K562 (cell line): ENCODE measurements around the gene AHSP. TPM values are rescaled to one million over a fixed set of nuclear protein-coding genes. Genes with fewer than 3 reads are reported as not detected.

ENCODE experiments used
- ATAC-seq: fragments of 200-7000 bp; cut with Tn5 transposase; 3 replicates; pipeline ENCODE4 v1.9.1; 2020; ENCODE audit warnings: moderate library complexity
- BruUV-seq: library from RNA; stranded (reverse); fragments of 400-500 nt; replicated peaks from 2 replicates; lab custom pipeline; 2021; lab: Mats Ljungman, UMichigan
- CTCF ChIA-PET: fragments of 300-600 bp; formaldehyde crosslinking; extraction: SDS; loops from one replicate; lab custom pipeline; 2021; ENCODE audit warnings: low intra/inter-chr PET ratio; lab: Yijun Ruan, JAX
- POLR2A ChIA-PET: fragments of 300-600, 350-650 bp; sonication (Branson Sonifier 250); formaldehyde crosslinking; extraction: SDS; loops from one replicate; lab custom pipeline; 2021; ENCODE audit warnings: antibody characterized with exemption, inconsistent platforms; lab: Yijun Ruan, JAX
- DNase-seq, 4 experiments: peaks; one replicate each; pipeline versions ENCODE4 v3.0.0 to v3.0.0-alpha.2; 2011 to 2018; ENCODE audit warnings: low spot score in 3 of 4, mixed read lengths in 3 of 4; ENCODE audit errors: extremely low read depth in 1 of 4
- FAIRE-seq: peaks from 2 replicates; lab custom pipeline; 2011; peaks lifted over from hg19 to GRCh38; lab: Jason Lieb, UNC
- H2AFZ ChIP-seq: 2 replicates; pipeline ENCODE4 v1.6.0; 2011; ENCODE audit warnings: low read depth, low read length, control low read depth, inconsistent platforms
- H3K27ac ChIP-seq: fragments of 200-600 bp; 3 replicates; pipeline ENCODE4 v1.8.0; 2011; ENCODE audit warnings: low read depth, mild to moderate bottlenecking, control low read depth, inconsistent platforms, low read length, moderate library complexity, mixed read lengths; ENCODE audit errors: extremely low read depth
- H3K27me3 ChIP-seq, 2 experiments: fragments of 300-600 bp in 1 of 2; 2 replicates in 1 of 2; 3 replicates in 1 of 2; pipeline versions ENCODE4 v1.6.0 to v1.8.0; 2011; ENCODE audit warnings: inconsistent platforms in 2 of 2, low read length in 2 of 2, mild to moderate bottlenecking in 1 of 2, mixed read lengths in 1 of 2, moderate library complexity in 1 of 2; ENCODE audit not compliant: control insufficient read depth in 2 of 2, insufficient read depth in 2 of 2
- H3K36me3 ChIP-seq: fragments of 300-600 bp; 3 replicates; pipeline ENCODE4 v1.8.0; 2011; ENCODE audit warnings: mild to moderate bottlenecking, low read length, inconsistent platforms; ENCODE audit not compliant: control insufficient read depth, insufficient read depth
- H3K4me1 ChIP-seq, 2 experiments: fragments of 200-600 bp in 1 of 2; replicated peaks in 1 of 2; 2 replicates in 1 of 2; 3 replicates in 1 of 2; pipeline versions ENCODE4 v1.5.1 to v1.8.0; 2011; ENCODE audit warnings: inconsistent platforms in 2 of 2, low read length in 2 of 2, mild to moderate bottlenecking in 1 of 2, mixed read lengths in 1 of 2, moderate library complexity in 1 of 2; ENCODE audit not compliant: control insufficient read depth in 2 of 2, insufficient read depth in 2 of 2
- H3K4me2 ChIP-seq: 2 replicates; pipeline ENCODE4 v1.6.1; 2011; ENCODE audit warnings: low read length, control low read depth, inconsistent platforms, mixed read lengths; ENCODE audit not compliant: insufficient read depth
- H3K4me3 ChIP-seq: fragments of 200-600 bp; sonication (generic), shearing (Covaris generic); 2 replicates; pipeline ENCODE4 v1.5.1; 2016; ENCODE audit warnings: control low read depth, inconsistent platforms
- H3K79me2 ChIP-seq: fragments of 200-600 bp; 3 replicates; pipeline ENCODE4 v1.8.0; 2011; ENCODE audit warnings: low read length, inconsistent platforms; ENCODE audit not compliant: control insufficient read depth, insufficient read depth
- H3K9ac ChIP-seq, 2 experiments: 2 replicates each; pipeline versions ENCODE4 v1.6.0 to v1.6.1; 2011; ENCODE audit warnings: low read depth in 2 of 2, low read length in 2 of 2, control low read depth in 1 of 2, inconsistent platforms in 1 of 2, mild to moderate bottlenecking in 1 of 2, mixed read lengths in 1 of 2; ENCODE audit not compliant: insufficient read depth in 1 of 2
- H3K9me1 ChIP-seq: one replicate; pipeline ENCODE4 v1.6.0; 2011; ENCODE audit warnings: inconsistent platforms, mild to moderate bottlenecking, low read length, moderate library complexity; ENCODE audit not compliant: control insufficient read depth, insufficient read depth
- H3K9me3 ChIP-seq: replicated peaks from 2 replicates; pipeline ENCODE4 v1.5.1; 2011; ENCODE audit warnings: low read depth, low read length, inconsistent platforms; ENCODE audit not compliant: control insufficient read depth, insufficient read depth
- H4K20me1 ChIP-seq: replicated peaks from 2 replicates; pipeline ENCODE4 v1.6.1; 2011; ENCODE audit warnings: low read length, inconsistent platforms, mixed read lengths; ENCODE audit not compliant: control insufficient read depth, insufficient read depth
- POLR2A ChIP-seq: fragments of 450-650 bp; conservative IDR thresholded peaks from 2 replicates; pipeline ENCODE4 v1.6.1; 2016
- POLR2AphosphoS2 ChIP-seq: IDR thresholded peaks from 2 replicates; pipeline ENCODE4 v1.6.1; 2012; ENCODE audit warnings: low read length, improper control_type of control experiment
- RNF2 ChIP-seq: sonication (generic); IDR thresholded peaks from 2 replicates; pipeline ENCODE4 v1.6.1; 2016
- WGBS: fragments of 100-300 bp; shearing (Covaris generic); methylation state at CpG from one replicate; pipeline ENCODE4 v1.1.6; 2016; ENCODE audit warnings: low coverage, mixed read lengths; ENCODE audit not compliant: insufficient coverage; ENCODE audit errors: missing lambda C conversion rate; 5-methylcytosine and 5-hydroxymethylcytosine counted together
- in situ Hi-C: fragments of 300-500 bp; cut with MboI; formaldehyde crosslinking; loops from 4 replicates; pipeline ENCODE4 v1.15.0; 2018; ENCODE audit warnings: inconsistent platforms, mixed read lengths
- intact Hi-C: fragments of 100-400 bp; cut with micrococcal nuclease; formaldehyde crosslinking; loops from 2 replicates; pipeline ENCODE4 v1.14.2; 2022
- polyA plus RNA-seq, 8 experiments: library from polyadenylated mRNA; depleted of rRNA in 4 of 8; stranded (reverse) in 5 of 8; unstranded in 3 of 8; fragments of >200 nt; fragmentation: Nextera tagmentation in 2 of 8; fragmentation: Illumina TruSeq in 1 of 8; extraction: Ambion mirVana in 2 of 8; extraction: Trizol in 1 of 8; gene quantifications; 2 replicates each; pipeline versions ENCODE4 v1.2.1 to v1.2.3, GENCODE V29; 2011 to 2014; ENCODE audit warnings: inconsistent platforms in 1 of 8, missing spikeins in 1 of 8
- total RNA-seq, 7 experiments: library from RNA; depleted of rRNA in 6 of 7; stranded (reverse); fragments of >200 nt in 6 of 7; fragmentation: Illumina TruSeq in 2 of 7; extraction: Trizol in 2 of 7; gene quantifications; 2 replicates each; pipeline versions ENCODE4 v1.2.1 to v1.2.3, GENCODE V29; 2011 to 2021; ENCODE audit warnings: low replicate concordance in 1 of 7
- TF ChIP-seq, protein P1 (sequence below), 2 experiments: fragments of 450-650 bp; conservative IDR thresholded peaks; 2 replicates each; pipeline ENCODE4 v1.6.1; 2017; ENCODE audit warnings: mild to moderate bottlenecking in 2 of 2, moderate library complexity in 2 of 2

The AHSP gene
- total and polyA plus RNA-seq, 9 of the 15 experiments (the other 6 are each of a cell fraction or from before 2014, with no cell fraction given), result 6.6 to 99.1 (median 25.8) TPM

GRCh38 chr16:31489298-31489564 lies 38.5 kb upstream of the AHSP start:
- peaks cover 5 to 14% of the 10 kb centered on the region in 2 experiments; a peak in 3 of 5 replicates for H3K4me1 ChIP-seq
- no peak overlapping the region for H2AFZ ChIP-seq
- H3K9me3 ChIP-seq, result no peaks in the 10 kb centered on the region
- TF ChIP-seq RNF2 (no peak), POLR2A (0 out of 2 replicates have a peak, but pooled peaks have one; percentile 36), POLR2AphosphoS2 (peak; percentile 56; the same call in 1 of the 2 replicates)
- TF ChIP-seq, protein P1, sequence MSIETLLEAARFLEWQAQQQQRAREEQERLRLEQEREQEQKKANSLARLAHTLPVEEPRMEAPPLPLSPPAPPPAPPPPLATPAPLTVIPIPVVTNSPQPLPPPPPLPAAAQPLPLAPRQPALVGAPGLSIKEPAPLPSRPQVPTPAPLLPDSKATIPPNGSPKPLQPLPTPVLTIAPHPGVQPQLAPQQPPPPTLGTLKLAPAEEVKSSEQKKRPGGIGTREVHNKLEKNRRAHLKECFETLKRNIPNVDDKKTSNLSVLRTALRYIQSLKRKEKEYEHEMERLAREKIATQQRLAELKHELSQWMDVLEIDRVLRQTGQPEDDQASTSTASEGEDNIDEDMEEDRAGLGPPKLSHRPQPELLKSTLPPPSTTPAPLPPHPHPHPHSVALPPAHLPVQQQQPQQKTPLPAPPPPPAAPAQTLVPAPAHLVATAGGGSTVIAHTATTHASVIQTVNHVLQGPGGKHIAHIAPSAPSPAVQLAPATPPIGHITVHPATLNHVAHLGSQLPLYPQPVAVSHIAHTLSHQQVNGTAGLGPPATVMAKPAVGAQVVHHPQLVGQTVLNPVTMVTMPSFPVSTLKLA (conservative IDR thresholded peaks at IDR 0.05), result no peak
- WGBS, result 98% methylated on average over 7 of the region's 7 CpGs
- no peaks in the 10 kb centered on the region for H3K27me3 ChIP-seq
- no peaks in the 10 kb centered on the region for H4K20me1 ChIP-seq
- H3K27ac ChIP-seq, result no peak overlapping the region
- in situ Hi-C loops, result no loop called here
- no TSS peak for BruUV-seq
- no peak for ATAC-seq
- H3K9me1 ChIP-seq, result no peaks in the 10 kb centered on the region
- no peak overlapping the region for H3K4me2 ChIP-seq
- no peak for FAIRE-seq
- CTCF ChIA-PET, result no interaction called here
- DNase-seq, result no peak
- no peak overlapping the region for H3K9ac ChIP-seq
- intact Hi-C loops, result no loop called here
- H3K36me3 ChIP-seq, result peaks cover 33% of the 10 kb centered on the region; the same call in 2 of the 3 replicates
- POLR2A ChIA-PET, result interaction anchor here (0.6 to 4.3 kb wide), 4 partner anchors 8 to 18 kb away, joined by 3 to 20 read pairs (median 8); partner anchors contain the start of gene RUSF1
- H3K79me2 ChIP-seq, result no peaks in the 10 kb centered on the region
- H3K4me3 ChIP-seq, result no peak overlapping the region
